GM21737 (cell line): ENCODE measurements around the gene EMC9.
"Not testable (repeated sequence)": the region's sequence is repeated elsewhere in the genome, so short reads cannot be mapped to it uniquely, and the experiment has no call there.

Source experiments
- ATAC-seq: cut with Tn5 transposase; IDR thresholded peaks from one replicate; pipeline ENCODE4 v1.9.1; 2021; ENCODE audit warnings: mild to moderate bottlenecking, moderate library complexity; ENCODE audit not compliant: unreplicated experiment

Gene EMC9

DNA sequence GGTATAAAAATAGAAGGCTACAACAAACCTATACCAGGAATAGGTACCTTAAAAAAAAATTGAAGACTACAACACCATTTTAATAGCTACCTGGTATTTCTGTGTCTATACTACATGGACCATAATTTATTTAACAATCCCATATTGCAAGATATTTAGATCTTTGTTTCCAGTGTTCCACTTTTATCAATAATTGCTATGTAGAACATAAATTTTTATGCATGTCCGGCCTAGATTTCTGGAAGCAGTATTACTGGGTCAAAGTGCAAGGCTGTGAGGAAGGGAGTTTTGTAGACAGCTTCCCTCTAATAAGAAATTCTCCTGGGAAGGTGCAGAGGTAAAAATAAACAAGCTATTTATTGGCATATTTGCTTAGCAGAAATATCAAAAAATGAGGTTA, 30.9 kb downstream of the EMC9 start:
- ATAC-seq: no peak

DNA sequence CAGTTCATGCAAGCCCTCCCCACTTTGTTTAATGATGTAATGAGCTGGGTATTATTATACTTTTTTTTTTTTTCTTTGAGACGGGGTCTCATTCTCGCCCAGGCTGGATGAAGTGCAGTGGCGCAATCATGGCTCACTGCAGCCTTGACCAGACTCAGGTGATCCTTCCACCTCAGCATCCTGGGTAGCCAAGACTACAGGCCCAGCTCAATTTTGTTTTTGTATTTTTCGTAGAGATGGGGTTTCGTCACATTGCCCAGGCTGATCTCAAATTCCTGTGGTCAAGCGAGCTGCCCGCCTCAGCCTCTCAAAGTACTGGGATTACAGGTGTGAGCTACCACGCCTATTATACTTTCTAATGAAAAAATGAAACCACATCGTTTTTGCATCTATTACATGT, 31.3 kb downstream of the EMC9 start:
- no peak for ATAC-seq

DNA sequence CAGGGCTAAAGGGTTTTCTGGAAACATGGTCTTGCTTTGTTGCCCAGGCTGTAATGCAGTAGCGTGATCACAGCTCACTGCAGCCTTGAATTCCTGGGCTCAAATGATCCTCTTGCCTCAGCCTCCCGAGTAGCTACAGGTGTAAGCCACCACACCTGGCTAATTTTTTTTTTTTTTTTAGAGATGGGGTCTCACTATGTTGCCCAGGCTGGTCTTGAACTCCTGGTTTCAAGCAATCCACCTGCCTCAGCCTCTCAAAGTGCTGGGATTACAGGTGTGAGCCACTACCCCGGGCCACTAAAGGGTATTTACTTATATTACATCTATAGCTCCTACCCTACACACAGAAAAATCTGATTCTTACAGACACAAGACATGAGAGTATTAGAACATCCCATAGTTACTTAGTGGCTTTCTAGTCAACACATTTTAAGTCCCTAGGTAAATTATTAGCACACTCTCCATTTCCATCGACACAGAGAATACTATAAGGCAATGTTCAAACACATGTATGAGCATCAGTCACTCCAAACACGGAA, 33.0 kb downstream of the EMC9 start:
- ATAC-seq: no peak

DNA sequence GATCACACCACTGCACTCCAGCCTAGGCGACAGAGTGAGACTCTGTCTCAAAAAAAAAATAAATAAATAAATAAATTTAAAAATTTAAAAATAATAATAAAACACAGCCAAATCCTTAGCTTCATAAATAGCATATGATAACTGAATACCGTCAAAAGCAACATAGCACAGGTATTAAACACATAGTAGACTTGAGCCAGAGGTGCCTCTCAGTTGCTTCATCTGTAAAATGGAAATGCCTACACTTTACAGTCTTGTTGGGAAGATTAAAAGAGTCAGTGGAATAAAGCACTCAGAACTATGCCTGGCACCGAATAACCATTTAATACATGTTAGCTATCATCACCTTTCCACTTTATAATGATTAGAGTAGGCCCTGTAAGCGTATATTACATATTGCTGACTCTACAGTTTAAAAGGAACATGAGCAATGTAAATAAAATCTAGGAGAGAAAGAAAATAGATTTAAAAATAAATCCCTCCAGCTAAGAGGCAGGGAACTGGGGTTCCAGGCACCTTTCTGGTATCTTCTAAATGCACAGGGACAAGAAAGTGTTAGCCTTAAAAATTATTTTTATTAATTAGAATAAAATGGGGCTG, 34.6 kb downstream of the EMC9 start:
- no peak for ATAC-seq

DNA sequence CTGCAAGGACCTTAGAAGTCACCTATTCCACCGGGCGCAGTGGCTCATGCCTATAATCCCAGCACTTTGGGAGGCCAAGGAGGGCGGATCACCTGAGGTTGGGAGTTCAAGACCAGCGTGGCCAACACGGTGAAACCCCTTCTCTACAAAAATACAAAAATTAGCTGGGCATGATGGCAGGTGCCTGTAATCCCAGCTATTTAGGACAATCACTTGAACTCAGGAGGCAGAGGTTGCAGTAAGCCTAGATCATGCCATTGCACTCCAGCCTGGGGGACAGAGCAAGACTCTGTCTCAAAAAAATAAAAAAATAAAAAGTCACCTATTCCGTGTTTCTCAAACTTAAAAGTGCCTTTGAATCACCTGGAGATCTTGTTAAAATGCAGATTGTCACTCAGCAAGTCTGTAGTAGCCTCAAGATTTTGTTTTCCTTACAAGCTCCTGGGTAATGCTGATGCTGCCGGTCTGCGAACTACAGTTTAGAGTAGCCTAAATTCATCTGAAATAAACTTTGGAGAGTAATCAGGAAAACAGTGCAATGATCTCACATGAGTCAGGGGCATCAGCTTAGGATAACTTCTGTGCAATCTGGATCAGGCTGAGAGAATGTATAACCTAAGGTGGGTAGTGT, 35.7 kb downstream of the EMC9 start:
- not testable (repeated sequence) for ATAC-seq

DNA sequence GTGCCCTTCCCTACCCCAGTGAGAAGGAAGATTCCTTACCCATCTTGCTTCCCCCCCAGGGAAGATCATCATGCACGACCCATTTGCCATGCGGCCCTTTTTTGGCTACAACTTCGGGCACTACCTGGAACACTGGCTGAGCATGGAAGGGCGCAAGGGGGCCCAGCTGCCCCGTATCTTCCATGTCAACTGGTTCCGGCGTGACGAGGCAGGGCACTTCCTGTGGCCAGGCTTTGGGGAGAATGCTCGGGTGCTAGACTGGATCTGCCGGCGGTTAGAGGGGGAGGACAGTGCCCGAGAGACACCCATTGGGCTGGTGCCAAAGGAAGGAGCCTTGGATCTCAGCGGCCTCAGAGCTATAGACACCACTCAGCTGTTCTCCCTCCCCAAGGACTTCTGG, 37.9 kb downstream of the EMC9 start:
- ATAC-seq: no peak

DNA sequence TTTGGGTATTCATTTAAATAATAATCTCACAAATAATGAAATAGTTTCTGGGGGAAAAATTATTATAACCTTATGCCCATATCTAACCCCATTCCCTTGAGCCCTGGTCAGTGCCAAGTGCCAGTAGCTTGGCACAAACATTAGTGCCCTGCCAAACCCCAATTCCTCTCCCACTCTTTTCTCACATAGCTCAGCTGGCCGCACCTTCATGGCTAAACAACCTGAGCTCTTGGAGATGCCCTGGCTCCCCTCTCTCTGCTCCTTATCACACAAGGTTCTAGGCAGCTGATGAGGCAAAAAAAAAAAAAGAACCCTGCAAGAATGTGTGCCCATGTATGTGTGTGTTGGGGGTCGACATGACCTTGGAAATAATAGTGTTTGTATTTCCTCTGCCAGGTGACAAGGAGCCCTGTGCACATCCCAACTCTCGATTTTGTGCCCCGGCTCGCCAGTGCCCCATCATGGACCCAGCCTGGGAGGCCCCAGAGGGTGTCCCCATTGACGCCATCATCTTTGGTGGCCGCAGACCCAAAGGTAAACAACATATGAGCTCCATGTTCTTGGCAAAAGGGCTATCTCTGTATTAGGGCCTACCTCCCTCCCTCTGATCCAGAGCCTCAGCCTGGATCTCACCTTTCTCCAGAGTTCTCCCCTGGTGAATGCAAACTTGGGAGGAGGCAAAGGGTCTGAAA, 38.9 kb downstream of the EMC9 start:
- no peak for ATAC-seq

DNA sequence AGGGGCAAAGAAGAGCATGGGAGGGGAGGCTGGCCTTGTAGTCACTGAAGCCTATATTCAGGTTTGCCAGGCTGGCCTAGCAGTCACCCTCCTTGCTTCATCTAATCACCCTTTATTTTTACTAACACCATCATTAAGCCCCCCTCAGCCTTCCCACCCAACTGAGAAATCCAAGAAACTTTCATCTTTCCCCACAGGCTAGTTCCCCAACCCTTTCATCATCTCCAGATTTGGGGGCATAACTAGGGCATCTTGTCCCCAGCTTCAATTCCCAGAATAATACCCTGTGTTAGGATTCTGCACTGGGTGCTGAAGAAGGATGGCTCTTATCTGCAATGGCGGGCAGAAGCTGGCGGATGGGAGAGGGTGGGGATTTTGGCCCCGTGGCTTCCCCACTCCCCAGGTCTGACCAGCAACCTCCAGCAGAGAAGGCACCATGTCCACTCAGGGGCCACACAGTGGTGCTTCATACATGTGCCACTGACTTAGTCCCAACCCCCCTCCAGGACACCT, 40.4 kb downstream of the EMC9 start:
- ATAC-seq: no peak

DNA sequence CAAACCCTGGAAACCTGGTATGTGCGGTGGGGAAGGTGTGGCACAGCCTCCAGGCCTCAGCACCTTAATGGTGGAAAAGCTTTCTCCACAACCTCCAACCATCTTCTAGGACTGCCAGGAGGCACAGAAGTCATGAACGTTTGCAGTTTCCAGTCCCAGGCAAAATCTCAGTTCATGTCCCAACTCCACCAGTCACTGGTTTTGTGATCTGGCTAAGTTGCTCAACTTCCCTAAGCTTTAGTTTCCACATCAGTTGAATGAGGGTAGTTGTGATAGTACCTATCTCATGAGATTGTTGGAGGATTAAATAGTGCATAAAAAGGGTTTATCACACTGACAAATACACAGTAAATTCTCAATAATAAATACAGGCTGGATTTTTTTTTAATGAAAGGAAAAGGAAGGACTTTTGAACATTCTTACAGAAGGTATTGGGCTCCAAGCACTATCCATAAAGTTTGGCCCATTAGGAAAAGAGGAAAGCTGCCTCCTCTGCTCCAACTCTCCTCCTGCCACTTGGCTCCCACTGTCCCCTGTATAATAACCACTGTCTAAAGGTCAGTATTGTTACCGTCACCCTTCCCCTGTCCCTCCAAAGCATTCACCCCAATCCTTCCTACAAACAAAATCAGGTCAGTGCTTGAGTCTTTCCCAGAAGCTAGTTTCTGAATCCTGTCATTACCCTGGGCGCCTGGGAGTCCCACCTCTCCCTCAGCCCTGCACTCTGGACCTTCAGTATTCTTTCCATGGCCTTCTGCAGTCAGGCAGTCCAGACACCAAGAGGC, 41.0 kb downstream of the EMC9 start:
- no peak for ATAC-seq

DNA sequence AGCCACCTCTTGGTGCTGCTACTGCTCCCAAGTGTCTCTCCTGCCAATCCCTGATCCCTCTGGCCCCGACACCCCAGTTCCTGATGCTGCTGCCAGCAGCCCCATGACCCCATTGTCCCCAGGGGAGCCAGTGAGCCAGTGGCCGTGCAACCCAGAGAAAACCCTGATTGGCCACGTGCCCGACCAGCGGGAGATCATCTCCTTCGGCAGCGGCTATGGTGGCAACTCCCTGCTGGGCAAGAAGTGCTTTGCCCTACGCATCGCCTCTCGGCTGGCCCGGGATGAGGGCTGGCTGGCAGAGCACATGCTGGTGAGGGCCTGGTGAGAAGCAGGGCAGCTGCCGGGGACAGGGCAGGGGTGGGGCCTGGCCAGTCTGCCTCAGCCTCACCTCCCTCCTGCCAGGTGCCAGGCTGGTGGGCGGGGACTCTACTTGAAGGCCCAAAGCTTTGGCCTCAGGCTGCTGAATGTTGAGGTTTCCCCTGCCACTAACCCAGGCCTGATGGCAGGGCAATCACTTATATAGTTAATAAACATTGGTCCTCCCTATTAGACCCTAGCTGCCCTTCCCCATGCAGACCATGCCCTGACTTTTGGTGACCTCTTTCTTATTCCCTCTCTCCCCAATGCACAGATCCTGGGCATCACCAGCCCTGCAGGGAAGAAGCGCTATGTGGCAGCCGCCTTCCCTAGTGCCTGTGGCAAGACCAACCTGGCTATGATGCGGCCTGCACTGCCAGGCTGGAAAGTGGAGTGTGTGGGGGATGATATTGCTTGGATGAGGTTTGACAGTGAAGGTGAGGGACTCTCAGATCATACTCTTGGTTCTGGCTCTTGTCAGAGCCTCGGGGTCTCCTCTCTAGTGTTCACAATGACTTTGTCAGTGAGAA, 42.2 kb downstream of the EMC9 start:
- no peak for ATAC-seq

DNA sequence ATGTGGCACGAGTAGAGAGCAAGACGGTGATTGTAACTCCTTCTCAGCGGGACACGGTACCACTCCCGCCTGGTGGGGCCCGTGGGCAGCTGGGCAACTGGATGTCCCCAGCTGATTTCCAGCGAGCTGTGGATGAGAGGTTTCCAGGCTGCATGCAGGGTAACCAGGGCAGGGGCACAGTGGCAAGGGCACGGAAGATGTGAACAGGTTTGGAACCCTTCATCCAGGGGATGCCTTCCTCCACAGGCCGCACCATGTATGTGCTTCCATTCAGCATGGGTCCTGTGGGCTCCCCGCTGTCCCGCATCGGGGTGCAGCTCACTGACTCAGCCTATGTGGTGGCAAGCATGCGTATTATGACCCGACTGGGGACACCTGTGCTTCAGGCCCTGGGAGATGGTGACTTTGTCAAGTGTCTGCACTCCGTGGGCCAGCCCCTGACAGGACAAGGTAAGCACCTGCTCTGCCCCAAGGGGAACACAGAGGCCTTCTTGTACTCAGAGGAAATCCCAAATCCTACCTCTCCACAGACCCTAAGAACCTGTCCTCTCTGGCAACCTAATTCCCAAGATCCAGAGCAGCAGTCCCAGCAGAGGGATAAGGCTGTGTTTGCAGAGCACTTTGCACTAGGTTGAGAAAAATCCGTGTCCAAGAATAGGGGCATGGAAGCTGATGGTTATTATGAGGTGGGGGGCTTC, 43.0 kb downstream of the EMC9 start:
- no peak for ATAC-seq

DNA sequence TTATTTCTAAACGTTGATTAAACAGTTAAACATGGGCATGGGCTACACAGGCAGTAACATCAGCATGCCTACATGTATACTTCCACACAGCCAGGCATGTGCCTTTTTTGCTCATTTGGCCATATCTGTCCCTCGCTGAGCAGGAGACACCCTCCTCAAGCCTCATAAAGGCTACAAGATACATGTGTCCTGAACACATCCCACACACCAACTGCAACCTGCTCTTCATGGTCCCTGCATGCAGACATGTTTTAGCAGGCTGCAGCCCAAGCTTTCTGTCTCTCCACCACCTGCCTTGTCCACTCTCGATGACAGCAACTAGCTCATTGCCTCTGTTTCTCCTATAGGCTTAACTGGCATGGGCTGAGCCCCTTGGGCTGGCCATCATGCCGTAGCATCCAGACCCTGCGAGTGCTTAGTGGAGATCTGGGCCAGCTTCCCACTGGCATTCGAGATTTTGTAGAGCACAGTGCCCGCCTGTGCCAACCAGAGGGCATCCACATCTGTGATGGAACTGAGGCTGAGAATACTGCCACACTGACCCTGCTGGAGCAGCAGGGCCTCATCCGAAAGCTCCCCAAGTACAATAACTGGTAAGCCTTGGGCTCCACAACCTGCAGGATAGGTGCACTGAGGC, 44.7 kb downstream of the EMC9 start:
- no peak for ATAC-seq

DNA sequence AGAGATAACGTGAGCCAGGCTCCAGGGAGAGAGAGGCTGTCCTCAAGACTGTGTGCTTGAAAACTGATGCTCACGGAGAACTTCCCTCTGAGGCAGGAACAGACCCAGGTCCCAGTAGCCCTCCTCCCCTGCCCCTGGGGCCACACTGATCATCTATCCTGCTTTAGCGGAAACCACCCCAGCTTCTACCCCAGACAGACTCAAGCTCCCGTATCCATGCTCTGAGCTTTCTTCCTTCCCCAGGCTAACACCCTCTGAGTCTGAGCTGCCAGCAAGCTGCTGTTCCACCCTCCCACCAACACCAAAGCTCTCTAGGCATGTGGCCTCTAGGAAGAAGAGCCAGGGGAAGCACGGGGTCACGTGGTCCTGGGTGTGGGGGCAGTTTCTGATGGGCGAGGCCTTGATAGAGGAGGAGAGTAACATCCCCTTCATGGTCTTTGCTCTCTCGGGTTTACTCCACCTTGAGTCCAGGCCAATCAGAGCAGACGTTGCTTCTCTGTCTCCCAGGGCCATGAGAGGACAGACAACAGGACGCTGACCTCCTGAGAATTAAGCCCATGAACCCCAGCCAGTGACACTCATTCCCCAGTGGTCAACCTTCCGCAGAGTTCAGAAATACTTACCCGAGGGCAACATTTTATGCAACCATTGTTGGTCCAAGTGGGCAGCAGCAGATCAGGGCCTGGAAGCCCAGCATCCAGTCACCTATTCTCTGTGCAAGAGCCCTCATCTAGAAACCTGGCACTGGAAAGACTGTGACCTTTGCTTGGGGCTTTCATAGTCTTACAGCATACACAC, 45.9 kb downstream of the EMC9 start:
- peak; percentile 64 for ATAC-seq

DNA sequence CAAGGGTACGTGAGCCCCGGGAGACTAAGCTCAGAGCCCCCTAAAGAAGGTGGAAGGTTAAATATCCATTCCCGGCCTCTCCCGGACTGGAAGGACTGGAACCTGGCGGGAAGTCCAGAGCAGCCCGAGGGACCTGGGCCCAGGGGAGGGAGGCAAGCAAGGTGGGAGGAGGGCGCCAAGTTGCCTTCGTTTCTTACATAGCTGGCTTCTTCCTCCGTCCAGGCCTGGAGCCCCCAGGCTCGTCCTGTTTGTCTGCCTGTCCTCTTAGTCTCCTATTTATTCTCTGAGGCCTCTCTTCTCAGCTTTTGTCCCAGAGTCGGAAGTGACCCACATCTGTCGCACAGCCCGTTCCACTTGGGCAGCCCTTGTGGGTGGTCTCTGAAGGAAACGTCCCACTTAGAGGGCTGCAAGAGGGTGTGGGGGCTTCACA, 46.5 kb downstream of the EMC9 start:
- no peak for ATAC-seq

DNA sequence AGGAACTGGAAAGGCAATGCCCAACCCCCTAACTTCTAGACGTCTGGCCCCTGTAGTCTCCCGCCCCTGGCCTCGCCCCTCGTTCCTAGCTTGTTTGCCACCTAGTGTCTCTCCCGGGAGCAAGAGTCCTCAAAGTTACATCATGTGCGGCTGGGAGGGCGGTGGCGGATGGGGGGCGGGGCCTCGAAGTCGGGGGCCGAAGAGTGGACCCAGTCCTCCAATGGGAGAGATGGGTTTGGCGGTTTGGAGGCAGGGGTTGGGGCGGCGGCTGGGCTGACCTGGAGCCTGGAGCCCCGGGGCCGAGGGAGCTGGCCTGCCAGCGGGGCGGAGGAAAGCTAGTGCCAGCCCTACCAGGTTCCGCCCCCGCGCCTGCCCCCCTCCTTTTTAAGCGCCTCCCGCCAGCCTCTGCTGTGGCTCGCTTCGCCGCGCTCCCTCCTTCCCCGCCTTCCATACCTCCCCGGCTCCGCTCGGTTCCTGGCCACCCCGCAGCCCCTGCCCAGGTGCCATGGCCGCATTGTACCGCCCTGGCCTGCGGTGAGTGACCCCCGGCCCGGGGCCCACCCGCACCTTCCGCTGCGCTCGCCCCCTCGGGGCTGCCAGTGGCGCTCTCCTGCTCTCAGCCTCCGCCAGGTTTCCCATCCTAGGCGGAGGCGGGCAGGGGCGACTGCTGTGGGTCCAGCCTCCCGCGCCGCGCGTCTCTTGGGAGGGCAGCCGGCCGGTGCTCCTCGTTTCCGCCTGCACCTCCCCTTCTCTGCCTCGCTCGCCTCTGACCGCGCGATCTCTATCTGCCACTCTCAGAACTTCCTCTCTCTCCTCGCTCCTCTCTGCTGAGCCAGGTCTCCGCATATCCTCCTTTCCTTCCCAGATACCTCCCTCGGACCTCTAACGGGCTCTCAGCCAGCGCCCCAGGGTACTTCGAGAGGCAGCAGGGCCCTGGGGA, 47.2 kb downstream of the EMC9 start, which contains the start of gene PCK2:
TSS of gene PCK2 (plus strand) at position 411 of the 940 bp plus-strand sequence. CDS start at position 506, 95 bp downstream.
- peak; percentile 50 for ATAC-seq

DNA sequence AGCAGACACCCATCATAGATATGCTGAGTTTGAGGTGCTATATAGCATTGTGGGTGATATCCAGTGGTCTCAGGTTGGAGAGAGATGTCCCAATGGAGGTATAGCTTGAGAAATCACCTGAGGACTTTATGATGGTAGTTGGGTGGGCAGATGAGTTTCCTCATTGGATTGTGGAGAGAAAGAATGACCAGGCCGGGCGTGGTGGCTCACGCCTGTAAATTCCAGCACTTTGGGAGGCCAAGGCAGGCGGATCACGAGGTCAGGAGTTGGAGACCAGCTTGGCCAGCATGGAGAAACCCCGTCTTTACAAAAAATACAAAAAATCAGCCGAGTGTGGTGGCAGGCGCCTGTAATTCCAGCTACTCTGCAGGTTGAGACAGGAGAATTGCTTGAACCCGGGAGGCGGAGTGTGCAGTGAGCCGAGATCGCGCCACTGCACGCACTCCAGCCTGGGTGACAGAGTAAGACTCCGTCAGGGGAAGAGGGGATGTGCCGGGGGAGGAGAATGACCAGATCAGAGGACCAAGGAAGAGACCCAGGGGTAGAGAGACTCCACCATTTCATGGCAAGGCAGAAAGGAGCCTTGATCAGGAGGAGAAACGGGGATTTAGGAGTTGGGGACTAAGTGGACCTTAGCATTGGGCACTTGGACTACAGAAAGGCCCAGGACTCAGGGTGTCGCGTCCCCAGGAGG, 48.0 kb downstream of the EMC9 start:
- ATAC-seq: no peak
